Tibial nerve (tissue), 4 donors: ENCODE data around the gene GPI. TPM values are rescaled to one million over a fixed set of nuclear protein-coding genes. Genes with fewer than 3 reads are reported as not detected.

Experiments
- DNase-seq, 2 donors: peaks; one replicate each; pipeline ENCODE4 v3.0.0-alpha.2; 2019; ENCODE audit warnings: low spot score in 2 of 2
- H3K27ac ChIP-seq, 4 donors: fragments of 200-600 bp; sonication (generic) in 3 of 4; one replicate each; pipeline ENCODE4 v1.5.1; 2017 to 2019; ENCODE audit warnings: mild to moderate bottlenecking in 1 of 4
- H3K27me3 ChIP-seq, 2 donors: fragments of 200-600 bp; sonication (generic) in 1 of 2; one replicate each; pipeline versions ENCODE4 v1.5.1 to v1.6.0; 2017 to 2019
- H3K36me3 ChIP-seq, 3 donors: fragments of 200-600 bp; sonication (generic); one replicate each; pipeline ENCODE4 v1.5.1; 2018 to 2019
- H3K4me1 ChIP-seq, 4 donors: fragments of 200-600 bp; sonication (generic) in 3 of 4; one replicate each; pipeline ENCODE4 v1.5.1; 2017 to 2019
- H3K4me3 ChIP-seq, 4 donors: fragments of 200-600 bp; sonication (generic) in 3 of 4; one replicate each; pipeline ENCODE4 v1.5.1; 2017 to 2019; ENCODE audit warnings: mild to moderate bottlenecking in 1 of 4, moderate library complexity in 1 of 4
- H3K9me3 ChIP-seq, 4 donors: fragments of 200-600 bp; sonication (generic) in 3 of 4; one replicate each; pipeline ENCODE4 v1.5.1; 2017 to 2019
- CTCF ChIP-seq, 5 experiments: fragments of 200-600 bp in 3 of 5; fragments of 450-650 bp in 2 of 5; sonication (generic) in 3 of 5; IDR thresholded peaks; one replicate each; pipeline ENCODE4 v1.5.1; 2016 to 2019; ENCODE audit warnings: antibody characterized with exemption in 5 of 5, mild to moderate bottlenecking in 3 of 5, moderate library complexity in 2 of 5
- EP300 ChIP-seq, 2 donors: sonication (generic); formaldehyde crosslinking; IDR thresholded peaks; one replicate each; pipeline ENCODE4 v1.6.1; 2017; ENCODE audit warnings: antibody characterized with exemption in 2 of 2, mild to moderate bottlenecking in 1 of 2
- POLR2A ChIP-seq, 2 donors: fragments of 450-650 bp; IDR thresholded peaks; one replicate each; pipeline ENCODE4 v1.6.1; 2017; ENCODE audit warnings: antibody characterized with exemption in 2 of 2, mild to moderate bottlenecking in 2 of 2, moderate library complexity in 2 of 2
- WGBS, 2 donors: methylation state at CpG; one replicate each; pipeline ENCODE4 v1.1.5; 2018; 5-methylcytosine and 5-hydroxymethylcytosine counted together
- total RNA-seq, 4 donors: library from RNA; depleted of rRNA; stranded (reverse); fragments of >200 nt; gene quantifications; one replicate each; pipeline ENCODE4 v1.1.0, GENCODE V29; 2016

The GPI gene
- total RNA-seq, 4 donors from 2014 or later: 156 to 233 (median 177) TPM

- no peak overlapping the region for H3K27ac ChIP-seq
- H3K9me3 ChIP-seq: no peaks in the 10 kb centered on the region
- no peak for TF ChIP-seq CTCF (IDR thresholded peaks at IDR 0.05)
- TF ChIP-seq POLR2A (IDR thresholded peaks at IDR 0.05): no peak
- TF ChIP-seq EP300 (IDR thresholded peaks at IDR 0.05): no peak
- WGBS, 2 donors: 87 to 95% methylated on average over 11 of the region's 11 CpGs
- no peak overlapping the region for H3K4me3 ChIP-seq
- H3K4me1 ChIP-seq: no peaks in the 10 kb centered on the region
- H3K36me3 ChIP-seq: peaks cover 0 to 99% (median 8%) of the 10 kb centered on the region in 3 donors
- no peak for DNase-seq
- H3K27me3 ChIP-seq: no peaks in the 10 kb centered on the region
Observed at GRCh38 chr19:34348899-34349487, 16.0 kb upstream of the GPI start.

GRCh38 chr19:34350161-34350561 is 14.8 kb upstream of the GPI start:
- WGBS, 2 donors: 80 to 85% methylated on average over 7 of the region's 7 CpGs
- H3K36me3 ChIP-seq: peaks cover 0 to 97% (median 8%) of the 10 kb centered on the region in 3 donors

GRCh38 chr19:34351382-34351826 is 13.6 kb upstream of the GPI start:
- H3K36me3 ChIP-seq: peaks cover 0 to 97% (median 8%) of the 10 kb centered on the region in 3 donors
- no peaks in the 10 kb centered on the region for H3K27me3 ChIP-seq
- 93% methylated on average over 4 of the region's 4 CpGs for WGBS, 2 donors
- DNase-seq: no peak
- H3K27ac ChIP-seq: no peak overlapping the region
- H3K4me1 ChIP-seq: no peaks in the 10 kb centered on the region
- no peak overlapping the region for H3K4me3 ChIP-seq
- TF ChIP-seq EP300 (IDR thresholded peaks at IDR 0.05) (no peak), CTCF (IDR thresholded peaks at IDR 0.05) (no peak), POLR2A (IDR thresholded peaks at IDR 0.05) (no peak)
- H3K9me3 ChIP-seq: no peaks in the 10 kb centered on the region

More at GRCh38 chr19:34350161-34350561, 14.8 kb upstream of the GPI start:
- Histone ChIP-seq H3K9me3 (no peaks in the 10 kb centered on the region), H3K4me1 (no peaks in the 10 kb centered on the region), H3K27me3 (no peaks in the 10 kb centered on the region), H3K4me3 (no peak overlapping the region), H3K27ac (no peak overlapping the region)
- DNase-seq: no peak
- TF ChIP-seq EP300 (IDR thresholded peaks at IDR 0.05) (no peak), POLR2A (IDR thresholded peaks at IDR 0.05) (no peak), CTCF (IDR thresholded peaks at IDR 0.05) (no peak)

- WGBS, 2 donors: 88 to 94% methylated on average over 7 of the region's 7 CpGs
- peaks cover 0 to 76% (median 8%) of the 10 kb centered on the region in 3 donors for H3K36me3 ChIP-seq
- no peak for DNase-seq
- peaks cover 0 to 6% (median 3%) of the 10 kb centered on the region in 4 donors for H3K4me1 ChIP-seq
- H3K4me3 ChIP-seq: no peak overlapping the region
- H3K27me3 ChIP-seq: no peaks in the 10 kb centered on the region
- no peaks in the 10 kb centered on the region for H3K9me3 ChIP-seq
- no peak for TF ChIP-seq POLR2A (IDR thresholded peaks at IDR 0.05)
- TF ChIP-seq CTCF (IDR thresholded peaks at IDR 0.05): no peak
- no peak for TF ChIP-seq EP300 (IDR thresholded peaks at IDR 0.05)
- no peak overlapping the region for H3K27ac ChIP-seq
Observed at GRCh38 chr19:34353546-34353945, 11.4 kb upstream of the GPI start.

- 93 to 94% methylated on average over 8 of the region's 8 CpGs for WGBS, 2 donors
- no peak for TF ChIP-seq POLR2A (IDR thresholded peaks at IDR 0.05)
- Histone ChIP-seq H3K9me3 (no peaks in the 10 kb centered on the region), H3K4me1 (peaks cover 0 to 16% (median 6%) of the 10 kb centered on the region in 4 donors), H3K36me3 (peaks cover 0 to 59% (median 8%) of the 10 kb centered on the region in 3 donors), H3K27me3 (no peaks in the 10 kb centered on the region), H3K4me3 (no peak overlapping the region), H3K27ac (no peak overlapping the region)
- no peak for DNase-seq
Observed at GRCh38 chr19:34355201-34355600, 9.8 kb upstream of the GPI start.
